Measurements from ENCODE around the gene RPUSD1. TPM values are rescaled to one million over a fixed set of nuclear protein-coding genes. Genes with fewer than 3 reads are reported as not detected.

The RPUSD1 gene
- total and polyA plus RNA-seq, 8 donors, result 8.6 to 21.0 (median 12.1) TPM

DNA sequence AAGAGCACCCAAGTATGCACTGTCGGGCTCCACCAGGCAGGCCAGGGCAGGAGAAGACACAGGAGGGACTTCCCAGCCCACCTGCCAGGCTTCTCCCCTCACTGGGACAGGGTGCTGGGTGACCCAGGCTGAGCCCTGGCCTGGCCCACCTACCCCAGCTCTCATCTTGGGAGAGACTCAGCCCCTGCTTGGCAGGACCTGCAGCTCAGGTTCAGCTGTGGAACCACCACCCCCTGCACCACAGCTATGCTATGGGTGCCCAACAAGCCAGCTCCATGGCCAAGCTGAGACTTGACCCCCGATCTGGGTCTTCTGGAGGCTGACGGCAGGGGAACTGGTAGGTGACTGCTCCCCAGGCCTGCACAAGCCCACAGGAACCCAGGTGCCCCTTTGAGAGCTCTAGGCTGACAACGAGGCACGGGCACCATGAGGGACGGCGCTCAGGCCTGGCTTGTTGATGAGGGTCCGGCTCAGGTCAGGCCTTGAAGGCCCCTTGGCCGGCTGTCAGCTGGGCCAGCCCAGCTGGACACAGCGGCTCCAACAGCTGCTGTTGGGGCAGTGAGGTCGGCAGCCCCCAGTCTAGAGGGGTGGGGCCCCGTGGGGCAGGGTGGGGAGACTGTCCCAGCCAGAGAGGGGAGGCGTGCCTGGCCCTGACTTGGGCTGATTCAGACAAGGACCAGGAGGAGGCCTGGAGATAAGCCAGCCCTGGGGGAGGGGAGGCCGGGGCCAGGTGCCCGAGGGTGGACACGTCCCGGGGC lies 4.6 kb downstream of the RPUSD1 start:
- no peaks in the 10 kb centered on the region for H3K9me3 ChIP-seq
- intact Hi-C loops (cut with DNase I), result loop anchor here in 1 of 2 donors (5.0 kb wide), 1 partner anchor 71 kb away; no protein-coding TSS in a partner anchor
- no peak for DNase-seq

DNA sequence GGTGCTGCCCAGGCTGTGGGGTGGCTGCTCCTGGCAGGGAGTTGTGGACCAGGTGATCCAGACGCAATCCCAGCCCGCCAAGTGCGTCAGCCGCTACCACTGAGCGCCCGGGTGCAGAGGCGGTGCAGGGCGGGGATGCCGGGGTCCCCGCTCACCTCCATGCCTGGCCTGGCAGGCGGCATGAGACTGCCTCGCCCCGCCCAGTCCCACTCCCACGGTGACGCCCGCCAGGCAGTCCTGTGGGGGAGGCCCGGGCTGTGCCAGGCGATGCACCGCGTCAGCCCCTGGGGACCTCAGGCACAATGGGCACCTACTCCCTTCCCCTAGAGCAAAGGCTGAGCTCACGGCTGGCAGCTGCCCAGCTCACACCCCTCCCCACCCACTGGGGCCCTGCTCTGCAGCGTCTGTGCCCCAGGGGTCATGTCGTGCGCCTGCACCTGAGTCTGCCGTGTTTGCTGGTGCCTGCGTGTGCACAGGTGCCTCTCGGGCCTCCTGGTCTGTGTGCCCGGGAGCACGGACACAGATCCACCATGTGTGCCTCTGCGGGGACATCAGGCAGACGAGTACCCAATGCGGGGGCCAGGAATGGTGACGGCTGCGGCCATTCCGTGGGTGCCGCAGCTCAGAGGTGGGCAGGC lies 5.3 kb downstream of the RPUSD1 start:
- TF ChIP-seq, protein P1, sequence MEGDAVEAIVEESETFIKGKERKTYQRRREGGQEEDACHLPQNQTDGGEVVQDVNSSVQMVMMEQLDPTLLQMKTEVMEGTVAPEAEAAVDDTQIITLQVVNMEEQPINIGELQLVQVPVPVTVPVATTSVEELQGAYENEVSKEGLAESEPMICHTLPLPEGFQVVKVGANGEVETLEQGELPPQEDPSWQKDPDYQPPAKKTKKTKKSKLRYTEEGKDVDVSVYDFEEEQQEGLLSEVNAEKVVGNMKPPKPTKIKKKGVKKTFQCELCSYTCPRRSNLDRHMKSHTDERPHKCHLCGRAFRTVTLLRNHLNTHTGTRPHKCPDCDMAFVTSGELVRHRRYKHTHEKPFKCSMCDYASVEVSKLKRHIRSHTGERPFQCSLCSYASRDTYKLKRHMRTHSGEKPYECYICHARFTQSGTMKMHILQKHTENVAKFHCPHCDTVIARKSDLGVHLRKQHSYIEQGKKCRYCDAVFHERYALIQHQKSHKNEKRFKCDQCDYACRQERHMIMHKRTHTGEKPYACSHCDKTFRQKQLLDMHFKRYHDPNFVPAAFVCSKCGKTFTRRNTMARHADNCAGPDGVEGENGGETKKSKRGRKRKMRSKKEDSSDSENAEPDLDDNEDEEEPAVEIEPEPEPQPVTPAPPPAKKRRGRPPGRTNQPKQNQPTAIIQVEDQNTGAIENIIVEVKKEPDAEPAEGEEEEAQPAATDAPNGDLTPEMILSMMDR (IDR thresholded peaks at IDR 0.05), result no peak
- peaks cover 7 to 13% of the 10 kb centered on the region in 2 donors for H3K4me1 ChIP-seq
- ATAC-seq (no peak), DNase-seq (peak in 1 of 4 donors; percentile 35)
- peaks cover 0 to 56% of the 10 kb centered on the region in 2 donors for H3K27me3 ChIP-seq
- peaks cover 0 to 23% of the 10 kb centered on the region in 2 donors for H3K36me3 ChIP-seq
- intact Hi-C loops (cut with DNase I), result loop anchor here in 1 of 2 donors (5.0 kb wide), 1 partner anchor 71 kb away; no protein-coding TSS in a partner anchor
- no peak overlapping the region for H3K27ac ChIP-seq
- H3K4me3 ChIP-seq, result no peak overlapping the region
- H3K9me3 ChIP-seq, result no peaks in the 10 kb centered on the region

More for the DNA sequence above, 4.6 kb downstream of the RPUSD1 start:
- no peak overlapping the region for H3K27ac ChIP-seq
- peaks cover 0 to 49% of the 10 kb centered on the region in 2 donors for H3K27me3 ChIP-seq
- H3K36me3 ChIP-seq, result peaks cover 0 to 23% of the 10 kb centered on the region in 2 donors
- H3K4me3 ChIP-seq, result no peak overlapping the region
- ATAC-seq, result no peak
- TF ChIP-seq, protein P1 (IDR thresholded peaks at IDR 0.05), result no peak
- peaks cover 7 to 14% of the 10 kb centered on the region in 2 donors for H3K4me1 ChIP-seq

DNA sequence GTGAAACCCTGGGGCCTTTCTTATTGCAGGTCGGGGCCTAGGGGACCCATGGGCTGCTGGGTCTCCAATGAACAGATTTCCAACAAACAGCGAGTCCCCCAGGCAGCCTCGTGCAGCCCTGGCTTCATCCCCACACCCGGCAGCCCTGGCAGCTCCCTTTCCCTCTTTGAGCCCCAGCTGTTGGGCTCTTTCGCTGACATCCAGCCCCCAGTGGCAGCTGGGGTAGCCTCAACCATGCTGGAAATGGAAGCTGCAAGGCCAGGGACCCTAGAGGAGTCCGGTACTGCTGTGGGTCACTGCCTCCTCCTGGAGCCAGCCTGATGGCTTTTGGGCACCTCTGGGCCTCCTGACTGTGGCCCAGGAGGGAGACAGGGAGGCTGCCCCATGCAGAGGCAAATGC lies 5.9 kb downstream of the RPUSD1 start:
- Histone ChIP-seq H3K9me3 (no peaks in the 10 kb centered on the region), H3K4me1 (peaks cover 3 to 7% of the 10 kb centered on the region in 2 donors), H3K27me3 (peaks cover 0 to 60% of the 10 kb centered on the region in 2 donors), H3K4me3 (no peak overlapping the region), H3K27ac (no peak overlapping the region), H3K36me3 (peaks cover 0 to 23% of the 10 kb centered on the region in 2 donors)
- TF ChIP-seq, protein P1 (IDR thresholded peaks at IDR 0.05), result no peak
- intact Hi-C loops (cut with DNase I), result loop anchor here in 1 of 2 donors (5.0 kb wide), 1 partner anchor 70 kb away; no protein-coding TSS in a partner anchor
- ATAC-seq (no peak), DNase-seq (no peak)

DNA sequence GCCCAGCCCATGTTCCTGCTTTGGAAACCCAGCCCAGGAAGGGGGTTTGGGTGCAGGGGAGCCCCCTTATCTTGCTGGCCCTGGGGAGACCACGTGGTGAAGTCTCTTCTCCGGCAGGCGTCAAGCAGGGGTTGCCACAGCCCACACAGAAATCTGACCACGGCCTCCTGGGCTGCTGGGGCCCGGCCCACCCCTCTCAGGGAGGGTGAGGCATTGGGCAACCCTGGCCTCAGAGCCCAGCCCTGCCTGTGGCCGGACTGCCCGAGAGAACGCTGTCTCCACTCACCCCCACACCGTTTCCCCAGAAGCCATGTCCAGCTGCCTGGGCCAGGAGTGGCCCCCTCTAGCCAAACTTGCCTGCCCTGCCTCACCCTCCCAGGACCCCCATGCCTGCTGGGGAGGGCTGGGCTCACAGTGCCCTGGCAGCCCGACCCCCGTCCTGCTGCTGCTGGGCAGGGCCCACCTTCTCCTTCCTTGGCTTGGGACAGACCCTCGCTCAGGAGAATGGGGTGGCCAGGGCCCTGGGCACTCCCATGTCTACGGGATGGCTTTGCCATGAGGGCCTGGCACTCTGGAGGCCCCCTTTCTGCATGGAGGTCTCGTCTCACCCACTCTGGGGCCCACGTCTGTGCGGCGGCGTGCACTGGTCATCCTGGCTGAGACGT lies 6.7 kb downstream of the RPUSD1 start:
- Histone ChIP-seq H3K27me3 (peaks cover 0 to 68% of the 10 kb centered on the region in 2 donors), H3K36me3 (peaks cover 0 to 16% of the 10 kb centered on the region in 2 donors), H3K4me1 (no peaks in the 10 kb centered on the region), H3K4me3 (no peak overlapping the region), H3K27ac (no peak overlapping the region), H3K9me3 (no peaks in the 10 kb centered on the region)
- DNase-seq (no peak), ATAC-seq (no peak)
- intact Hi-C loops (cut with DNase I), result loop anchor here in 1 of 2 donors (5.0 kb wide), 1 partner anchor 69 kb away; no protein-coding TSS in a partner anchor
- TF ChIP-seq, protein P1 (IDR thresholded peaks at IDR 0.05), result no peak
